ENCODE measurements around the gene CFI.
A peak's percentile ranks its signal among the peaks of the same experiment; 100 is the strongest.

Gene CFI

DNA sequence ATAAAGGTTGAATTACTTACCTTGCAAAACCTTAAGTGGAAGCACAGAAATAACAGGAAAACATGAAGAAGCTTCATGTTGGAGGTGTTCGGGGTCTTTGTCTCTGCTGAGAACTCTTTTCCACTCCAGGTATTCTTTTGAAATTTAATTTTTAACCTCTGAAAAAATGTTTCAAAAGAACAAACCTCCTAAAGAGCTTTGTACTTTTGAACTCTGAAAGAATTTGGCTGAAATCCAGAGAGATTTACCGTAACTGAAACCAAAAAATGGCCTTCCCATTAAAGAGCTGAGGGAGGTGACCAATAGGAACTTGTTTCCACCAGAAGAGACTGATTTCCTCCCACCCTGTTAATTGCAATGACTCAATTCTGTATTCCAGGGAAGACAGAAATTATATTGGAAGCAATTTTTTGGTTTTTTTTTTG is at the start of gene CFI:
Gene CFI (minus strand): TSS at position 105 of the 425 bp plus-strand sequence. CDS start 28 bp downstream, at position 77.
- no peak for DNase-seq (ENCODE audit: low read depth, low spot score)

DNA sequence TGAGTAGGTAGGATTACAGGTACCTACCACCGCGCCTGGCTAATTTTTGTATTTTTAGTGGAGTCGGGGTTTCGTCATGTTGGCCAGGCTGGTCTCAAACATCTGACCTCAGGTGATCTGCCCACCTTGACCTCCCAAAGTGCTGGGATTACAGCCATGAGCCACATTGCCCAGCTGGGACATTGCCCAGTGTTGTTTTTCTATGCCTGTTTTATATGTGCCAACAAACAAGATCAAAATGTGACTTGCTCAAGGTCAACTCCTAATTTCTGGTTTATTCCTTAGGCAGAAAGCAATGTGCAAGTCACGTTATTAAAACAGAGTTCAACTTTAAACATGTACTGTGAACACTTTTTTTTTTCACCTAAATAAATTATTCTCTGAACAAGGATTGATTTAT is 48.8 kb upstream of the CFI start:
- DNase-seq (ENCODE audit: low read depth, low spot score) = no peak

DNA sequence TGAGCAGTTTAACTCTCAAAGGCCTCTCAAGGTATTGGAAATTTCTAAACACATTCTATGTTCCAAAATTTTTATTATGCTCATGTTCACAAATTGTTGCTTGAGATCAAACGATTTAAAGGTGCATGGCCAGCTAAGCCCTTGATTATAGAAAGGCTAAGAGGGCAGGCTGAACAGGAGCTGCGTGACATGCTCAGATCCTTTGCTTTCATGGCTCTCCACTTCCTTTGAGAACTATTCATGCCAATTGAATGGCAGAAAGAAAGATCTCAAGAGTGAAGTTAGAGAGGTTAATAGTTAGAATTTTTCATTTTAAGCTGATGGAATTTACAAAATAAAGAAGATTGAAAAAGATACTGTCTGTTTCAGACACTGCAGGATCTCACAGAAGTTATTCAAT is 46.7 kb upstream of the CFI start:
- DNase-seq (ENCODE audit: low read depth, low spot score) = no peak

GRCh38 chr4:109847896-109848442 is 46.2 kb upstream of the CFI start, which contains the start of gene LRIT3:
TSS of gene LRIT3 (plus strand) at chr4:109848107. CDS start at chr4:109848202, 95 bp downstream.
- DNase-seq (ENCODE audit: low read depth, low spot score) = no peak

DNA sequence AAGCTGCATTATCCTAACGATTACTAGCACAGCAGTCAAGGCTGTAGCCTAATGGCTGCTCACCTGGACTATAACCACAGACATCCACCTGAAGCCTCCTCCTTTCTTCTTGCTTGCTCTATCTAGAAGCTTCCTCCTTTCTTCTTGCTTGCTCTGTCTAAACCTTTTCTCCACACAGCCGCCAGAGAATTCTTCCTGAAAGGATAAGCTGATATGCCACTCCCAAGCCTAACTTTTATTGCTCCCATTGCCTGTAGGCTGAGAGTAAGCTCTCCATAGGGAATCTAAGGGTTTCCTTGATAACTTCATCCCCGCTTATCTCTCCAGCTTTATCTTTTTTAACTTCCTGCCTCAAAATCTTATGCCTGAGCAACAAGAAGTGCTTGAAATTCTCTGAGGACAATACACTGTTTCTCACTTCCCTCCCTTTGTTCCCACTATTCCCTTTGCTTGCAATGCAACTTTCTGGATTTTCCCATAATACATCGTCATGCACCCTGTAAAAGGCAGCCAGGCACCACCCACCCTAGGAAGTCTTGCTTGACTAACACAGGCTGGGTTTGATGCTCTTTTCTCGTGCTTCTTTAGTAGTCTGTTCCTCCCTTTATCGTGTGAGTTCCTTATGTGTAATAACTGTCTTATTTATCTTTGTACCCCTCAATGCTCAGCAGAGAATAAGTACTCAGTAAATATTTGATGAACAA is 44.7 kb upstream of the CFI start:
- DNase-seq (ENCODE audit: low read depth, low spot score) = no peak

DNA sequence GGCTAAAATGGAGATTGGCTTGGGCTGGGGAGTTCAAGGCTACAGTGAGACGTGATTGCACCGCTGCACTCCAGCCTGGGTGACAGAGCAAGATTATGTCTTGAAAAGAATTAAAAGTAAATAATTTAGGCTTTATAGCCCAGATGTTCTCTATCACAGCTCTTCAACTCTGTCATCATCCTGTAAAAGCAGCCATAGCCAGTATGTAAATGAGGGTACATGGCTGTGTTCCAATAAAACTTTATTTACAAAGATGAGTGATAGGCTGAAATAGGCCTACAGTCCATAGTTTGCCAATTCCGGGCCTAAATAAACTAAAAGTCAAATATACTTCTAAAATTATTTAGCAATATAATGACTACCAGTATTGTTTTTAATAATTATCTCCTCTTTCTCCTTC is 35.2 kb upstream of the CFI start:
- no peak for DNase-seq (ENCODE audit: low read depth, low spot score)

- DNase-seq (ENCODE audit: low read depth, low spot score) = no peak
Measured at GRCh38 chr4:109833756-109834155, 32.0 kb upstream of the CFI start.

DNA sequence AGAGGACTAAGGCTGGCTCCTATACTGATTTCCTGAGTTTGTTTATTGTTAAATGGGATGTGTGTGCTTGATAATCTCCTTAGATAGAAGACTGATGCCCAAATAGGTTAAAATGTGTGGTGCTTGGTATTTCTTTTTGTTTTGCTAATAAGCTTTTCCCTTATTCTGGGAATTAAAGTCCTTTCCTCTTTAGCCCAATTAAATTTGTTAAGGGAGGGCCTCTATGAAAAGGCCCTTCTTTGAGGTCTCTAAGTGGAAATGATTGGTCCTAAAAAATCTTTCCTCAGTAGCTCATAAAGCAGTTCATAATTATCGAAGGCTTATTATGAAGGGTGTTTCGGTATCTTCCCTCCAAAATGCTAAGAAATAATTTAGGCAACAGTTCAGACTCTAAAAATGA is 25.9 kb upstream of the CFI start, which contains the start of gene RRH:
Gene RRH (plus strand): TSS at position 301 of the 400 bp plus-strand sequence. CDS start 56 bp downstream, at position 357.
- DNase-seq (ENCODE audit: low read depth, low spot score) = no peak

DNA sequence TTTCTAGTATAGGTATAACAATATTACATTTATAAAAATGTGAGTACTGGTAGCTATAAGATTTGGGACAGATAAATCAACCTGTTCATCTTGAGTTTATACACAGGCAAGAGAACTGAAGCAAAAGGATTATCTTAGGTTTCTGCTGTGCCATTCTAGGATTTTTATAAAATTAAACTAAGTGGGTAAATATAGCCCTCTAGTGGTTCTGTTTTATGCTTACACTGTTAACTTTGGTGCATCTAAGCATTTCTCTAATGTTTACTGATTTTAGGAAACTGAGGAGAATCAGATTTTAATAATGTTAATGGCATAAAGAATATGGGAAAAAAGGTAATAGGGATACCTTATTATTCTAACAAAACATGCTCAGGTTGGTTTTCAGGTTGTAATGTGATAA is 24.9 kb upstream of the CFI start:
- DNase-seq (ENCODE audit: low read depth, low spot score) = no peak

DNA sequence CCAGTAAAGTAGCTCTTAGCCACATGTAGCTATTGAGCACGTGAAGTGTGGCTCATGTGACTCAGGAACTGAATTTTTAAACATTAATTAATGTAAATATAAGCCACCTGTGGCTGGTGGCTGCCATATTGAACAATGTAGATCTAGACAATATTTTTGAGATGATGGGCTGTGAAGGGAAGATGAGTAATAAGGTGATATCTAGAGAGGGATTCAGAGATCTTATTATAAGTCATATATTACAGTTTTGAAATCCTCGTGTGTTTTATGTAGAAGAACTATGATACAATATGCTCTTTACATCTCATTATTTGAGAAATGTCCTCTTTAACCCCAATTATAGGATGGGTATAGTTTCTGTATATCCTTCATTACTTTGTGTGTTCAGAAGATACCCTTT is 19.4 kb upstream of the CFI start:
- DNase-seq (ENCODE audit: low read depth, low spot score) = no peak

DNA sequence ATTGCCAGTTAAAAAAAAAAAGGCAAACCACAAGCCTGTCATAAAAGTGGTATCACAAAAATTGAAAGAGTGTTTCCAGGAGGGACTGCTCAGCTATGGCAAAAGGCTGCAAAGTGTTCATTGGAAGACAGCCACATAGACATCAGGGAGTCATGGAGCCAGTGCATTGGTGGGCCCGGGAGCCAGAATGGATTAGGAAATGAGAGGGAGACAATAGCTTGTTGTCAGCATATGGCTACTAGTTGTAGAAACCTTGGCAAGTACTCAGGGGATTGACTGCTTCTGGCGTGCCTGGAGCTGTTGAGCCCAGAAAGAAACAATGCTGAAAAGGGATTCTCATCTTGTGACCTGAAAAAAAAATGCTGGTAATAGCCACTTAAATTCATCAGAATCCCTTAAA is 18.8 kb upstream of the CFI start:
- no peak for DNase-seq (ENCODE audit: low read depth, low spot score)

DNA sequence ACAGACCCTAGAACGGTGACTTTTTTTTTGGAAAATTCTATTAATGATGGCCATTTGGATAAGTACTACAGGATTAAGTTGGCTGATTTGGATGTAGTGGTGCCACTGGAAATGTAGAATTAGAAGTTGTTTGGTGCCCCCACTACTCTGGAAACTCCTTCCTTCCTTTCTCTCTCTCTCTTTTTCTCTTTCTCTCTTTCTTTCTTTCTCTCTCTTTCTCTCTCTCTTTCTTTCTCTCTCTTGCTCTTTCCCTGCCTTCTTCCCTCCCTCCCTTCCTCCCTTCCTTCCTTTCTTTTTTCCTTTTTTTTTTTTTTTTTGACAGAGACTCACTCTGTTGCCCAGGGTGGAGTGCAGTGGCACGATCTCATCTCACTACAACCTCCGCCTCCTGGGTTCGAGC is 16.5 kb upstream of the CFI start:
- no peak for DNase-seq (ENCODE audit: low read depth, low spot score)

DNA sequence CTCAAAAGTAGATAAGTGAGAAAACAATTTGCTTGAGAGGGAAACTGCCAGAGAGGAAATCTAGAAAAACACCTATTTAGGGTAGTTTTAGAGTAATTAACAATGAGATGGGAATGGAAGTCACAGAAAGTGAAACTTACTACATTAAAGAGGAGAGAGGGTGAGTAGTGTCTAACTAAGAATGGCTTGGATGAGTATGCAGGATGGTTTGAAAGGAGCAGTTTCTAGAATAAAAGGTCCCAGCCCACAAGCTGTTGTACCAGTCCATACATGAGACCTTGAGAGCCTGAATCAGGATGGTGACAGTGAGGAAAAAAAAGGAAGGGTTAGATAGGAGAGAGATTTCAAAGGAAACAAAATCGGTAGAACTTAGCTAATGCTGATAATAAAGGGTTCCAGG is 15.1 kb upstream of the CFI start:
- DNase-seq (ENCODE audit: low read depth, low spot score) = no peak

DNA sequence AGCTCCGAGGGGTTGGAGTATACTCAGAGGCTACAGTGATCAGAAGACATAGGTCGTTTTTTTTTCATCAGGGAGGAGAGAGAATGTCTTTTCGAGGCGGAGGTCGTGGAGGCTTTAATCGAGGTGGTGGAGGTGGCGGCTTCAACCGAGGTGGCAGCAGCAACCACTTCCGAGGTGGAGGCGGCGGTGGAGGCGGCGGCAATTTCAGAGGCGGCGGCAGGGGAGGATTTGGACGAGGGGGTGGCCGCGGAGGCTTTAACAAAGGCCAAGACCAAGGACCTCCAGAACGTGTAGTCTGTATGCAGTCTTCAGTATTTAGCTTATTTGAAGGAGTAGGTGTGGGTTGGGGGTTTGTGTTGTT is 14.3 kb upstream of the CFI start:
- DNase-seq (ENCODE audit: low read depth, low spot score) = peak; percentile 6

- peak; percentile 75 for DNase-seq (ENCODE audit: low read depth, low spot score)
Measured at GRCh38 chr4:109815151-109816081, 13.6 kb upstream of the CFI start, which contains the start of gene GAR1. TSS of gene GAR1 (plus strand) at chr4:109815762. CDS start at chr4:109816165, 403 bp downstream.

DNA sequence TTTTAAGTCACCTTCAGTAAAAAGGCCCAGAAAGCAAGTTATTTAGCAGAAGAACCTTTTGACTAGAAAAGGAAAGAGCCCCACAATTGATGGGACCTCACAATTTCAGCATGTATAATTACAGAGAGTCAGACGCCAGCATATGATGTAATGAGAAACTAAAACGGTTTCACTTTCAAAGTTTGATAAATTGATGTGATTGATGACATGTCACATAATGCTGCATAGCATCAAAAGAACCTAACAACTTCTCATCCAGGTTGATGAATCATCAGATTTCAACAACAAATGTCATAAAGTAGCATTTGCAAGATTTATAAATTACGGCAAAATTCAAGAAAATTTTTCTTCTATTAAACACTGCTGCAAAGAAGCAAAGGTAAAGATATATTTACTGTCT is 9.9 kb upstream of the CFI start:
- no peak for DNase-seq (ENCODE audit: low read depth, low spot score)

GRCh38 chr4:109810552-109811387 is 9.0 kb upstream of the CFI start:
- DNase-seq (ENCODE audit: low read depth, low spot score) = no peak

DNA sequence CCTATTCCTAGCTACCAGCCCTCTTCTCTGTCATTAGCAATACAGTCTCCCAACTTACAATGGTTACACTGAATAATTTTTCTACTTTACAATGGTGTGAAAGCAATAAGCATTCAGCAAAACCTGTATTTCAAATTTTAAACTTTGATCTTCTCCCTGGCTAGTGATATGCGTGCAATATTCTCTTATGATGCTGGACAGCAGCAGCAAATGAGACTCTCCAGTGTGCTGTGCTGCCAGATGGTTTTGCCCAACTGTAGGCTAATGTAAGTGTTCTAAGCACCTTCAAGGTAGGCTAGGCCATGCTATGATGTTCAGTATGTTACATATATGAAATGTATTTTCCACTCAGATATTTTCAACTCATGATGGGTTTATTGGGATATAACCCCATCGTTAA is 7.9 kb upstream of the CFI start:
- no peak for DNase-seq (ENCODE audit: low read depth, low spot score)

- DNase-seq (ENCODE audit: low read depth, low spot score) = no peak
Measured at GRCh38 chr4:109803924-109804571, 2.2 kb upstream of the CFI start.

DNA sequence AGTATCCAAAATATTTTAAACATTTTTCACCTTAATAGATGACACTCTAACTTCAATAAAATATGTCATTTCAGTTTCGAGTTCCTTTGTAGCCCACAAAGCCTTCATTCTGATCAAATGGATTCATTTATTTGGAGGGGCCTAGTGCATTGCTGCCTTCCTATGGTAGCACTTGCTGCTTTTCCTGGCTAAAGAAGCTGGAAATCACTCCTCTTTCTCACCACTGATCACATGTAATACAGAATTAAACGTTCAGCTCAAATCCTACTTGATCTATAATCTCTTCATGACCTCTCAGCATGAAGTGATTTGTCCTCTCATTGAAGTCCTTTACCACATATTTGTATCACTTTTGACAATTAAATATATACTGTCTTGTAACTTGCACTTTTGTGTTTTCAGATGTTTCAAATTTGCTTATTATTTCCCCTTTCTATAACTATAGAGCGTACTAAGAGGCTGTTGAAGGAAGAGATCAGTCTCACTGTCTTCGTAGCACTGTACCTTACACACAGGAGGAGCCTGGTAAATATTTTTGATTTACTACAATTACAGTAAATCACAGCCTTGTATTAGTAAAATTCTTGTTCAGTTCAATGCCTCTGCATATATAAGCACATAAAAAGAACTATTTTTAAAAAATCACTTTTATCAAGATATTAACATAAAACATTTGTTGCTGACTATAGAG is 555 bp downstream of the CFI start:
- no peak for DNase-seq (ENCODE audit: low read depth, low spot score)
